ENCODE results near the gene FOXC2.

Gene FOXC2

GRCh38 chr16:86554599-86554916 is 12.1 kb upstream of the FOXC2 start:
- peaks cover 25% of the 10 kb centered on the region for H3K36me3 ChIP-seq (ENCODE audit: low read depth)
- TF ChIP-seq, protein P1, sequence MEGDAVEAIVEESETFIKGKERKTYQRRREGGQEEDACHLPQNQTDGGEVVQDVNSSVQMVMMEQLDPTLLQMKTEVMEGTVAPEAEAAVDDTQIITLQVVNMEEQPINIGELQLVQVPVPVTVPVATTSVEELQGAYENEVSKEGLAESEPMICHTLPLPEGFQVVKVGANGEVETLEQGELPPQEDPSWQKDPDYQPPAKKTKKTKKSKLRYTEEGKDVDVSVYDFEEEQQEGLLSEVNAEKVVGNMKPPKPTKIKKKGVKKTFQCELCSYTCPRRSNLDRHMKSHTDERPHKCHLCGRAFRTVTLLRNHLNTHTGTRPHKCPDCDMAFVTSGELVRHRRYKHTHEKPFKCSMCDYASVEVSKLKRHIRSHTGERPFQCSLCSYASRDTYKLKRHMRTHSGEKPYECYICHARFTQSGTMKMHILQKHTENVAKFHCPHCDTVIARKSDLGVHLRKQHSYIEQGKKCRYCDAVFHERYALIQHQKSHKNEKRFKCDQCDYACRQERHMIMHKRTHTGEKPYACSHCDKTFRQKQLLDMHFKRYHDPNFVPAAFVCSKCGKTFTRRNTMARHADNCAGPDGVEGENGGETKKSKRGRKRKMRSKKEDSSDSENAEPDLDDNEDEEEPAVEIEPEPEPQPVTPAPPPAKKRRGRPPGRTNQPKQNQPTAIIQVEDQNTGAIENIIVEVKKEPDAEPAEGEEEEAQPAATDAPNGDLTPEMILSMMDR (IDR thresholded peaks at IDR 0.05; ENCODE audit: poor library complexity, severe bottlenecking) = no peak
- DNase-seq (ENCODE audit: low spot score) (no peak), ATAC-seq (ENCODE audit: low read depth) (no peak)
- peak overlapping the region; percentile 93 for H3K4me3 ChIP-seq (ENCODE audit: severe bottlenecking)
- peak overlapping the region; percentile 23 for H3K27ac ChIP-seq (ENCODE audit: poor library complexity, severe bottlenecking)
- peaks cover 4% of the 10 kb centered on the region for H3K4me1 ChIP-seq (ENCODE audit: insufficient read depth, poor library complexity, severe bottlenecking)
- H3K9me3 ChIP-seq (ENCODE audit: severe bottlenecking) = no peaks in the 10 kb centered on the region
- H3K27me3 ChIP-seq (ENCODE audit: insufficient read depth, poor library complexity, severe bottlenecking) = no peaks in the 10 kb centered on the region

DNA sequence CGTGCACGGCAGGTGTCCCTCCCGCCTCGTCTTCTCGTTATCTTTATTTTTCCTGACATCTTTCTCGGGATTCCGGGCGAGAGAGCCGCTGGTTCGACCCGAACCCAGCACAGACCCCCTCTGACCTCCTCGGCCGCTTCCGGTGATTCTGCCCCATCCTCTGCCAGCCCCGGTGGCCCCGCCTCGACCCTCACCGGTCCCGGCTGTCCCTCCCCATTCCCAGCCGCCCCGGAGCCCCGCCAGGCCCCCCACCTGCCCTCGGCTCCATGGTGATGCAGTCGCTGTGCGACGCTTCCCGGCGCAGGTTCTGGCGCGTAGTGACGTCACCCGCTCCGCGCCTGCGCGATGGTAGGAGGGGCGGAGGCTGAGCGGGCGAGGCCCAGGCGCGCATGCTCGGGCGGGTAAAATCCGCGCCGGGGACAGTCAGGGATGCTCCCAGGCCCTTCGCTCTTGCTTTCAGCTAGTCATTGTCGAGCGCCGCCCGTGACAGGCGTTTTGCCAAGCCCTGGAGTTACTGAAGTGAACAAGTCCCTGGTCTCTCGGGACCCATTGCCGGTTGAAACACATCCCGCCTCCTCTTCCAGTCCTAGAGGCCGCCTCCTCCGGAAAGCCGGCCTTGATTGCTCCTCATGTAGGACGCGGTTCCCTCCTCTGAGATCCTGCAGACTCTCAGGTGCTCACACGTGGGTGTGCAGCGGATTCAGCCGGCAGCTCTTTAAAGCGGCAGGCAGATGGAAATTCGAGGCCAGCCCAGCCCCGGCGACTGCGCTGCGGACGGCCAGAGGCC is 11.5 kb upstream of the FOXC2 start, which contains the start of gene MTHFSD:
TSS of gene MTHFSD (minus strand) at position 319 of the 787 bp plus-strand sequence. CDS start at position 268, 51 bp downstream.
- ATAC-seq (ENCODE audit: low read depth) (peak; percentile 88), DNase-seq (ENCODE audit: low spot score) (peak; percentile 89)
- TF ChIP-seq, protein P1 (IDR thresholded peaks at IDR 0.05; ENCODE audit: poor library complexity, severe bottlenecking) = no peak
- Histone ChIP-seq H3K27ac (ENCODE audit: poor library complexity, severe bottlenecking) (peak within 1 kb of the TSS; percentile 23), H3K4me3 (ENCODE audit: severe bottlenecking) (peak within 1 kb of the TSS; percentile 93), H3K9me3 (ENCODE audit: severe bottlenecking) (no peaks in the 10 kb centered on the region), H3K4me1 (ENCODE audit: insufficient read depth, poor library complexity, severe bottlenecking) (peaks cover 4% of the 10 kb centered on the region), H3K36me3 (ENCODE audit: low read depth) (peaks cover 24% of the 10 kb centered on the region), H3K27me3 (ENCODE audit: insufficient read depth, poor library complexity, severe bottlenecking) (no peaks in the 10 kb centered on the region)

GRCh38 chr16:86555704-86556075 is 10.9 kb upstream of the FOXC2 start:
- Histone ChIP-seq H3K27ac (ENCODE audit: poor library complexity, severe bottlenecking) (no peak overlapping the region), H3K4me1 (ENCODE audit: insufficient read depth, poor library complexity, severe bottlenecking) (peaks cover 4% of the 10 kb centered on the region), H3K4me3 (ENCODE audit: severe bottlenecking) (peak overlapping the region; percentile 93), H3K9me3 (ENCODE audit: severe bottlenecking) (no peaks in the 10 kb centered on the region), H3K27me3 (ENCODE audit: insufficient read depth, poor library complexity, severe bottlenecking) (no peaks in the 10 kb centered on the region), H3K36me3 (ENCODE audit: low read depth) (peaks cover 19% of the 10 kb centered on the region)
- no peak for DNase-seq (ENCODE audit: low spot score)
- no peak for ATAC-seq (ENCODE audit: low read depth)
- TF ChIP-seq, protein P1 (IDR thresholded peaks at IDR 0.05; ENCODE audit: poor library complexity, severe bottlenecking) = no peak

GRCh38 chr16:86556576-86556975 is 10.1 kb upstream of the FOXC2 start:
- peaks cover 4% of the 10 kb centered on the region for H3K4me1 ChIP-seq (ENCODE audit: insufficient read depth, poor library complexity, severe bottlenecking)
- ATAC-seq (ENCODE audit: low read depth) = no peak
- peaks cover 12% of the 10 kb centered on the region for H3K36me3 ChIP-seq (ENCODE audit: low read depth)
- H3K9me3 ChIP-seq (ENCODE audit: severe bottlenecking) = no peaks in the 10 kb centered on the region
- H3K27me3 ChIP-seq (ENCODE audit: insufficient read depth, poor library complexity, severe bottlenecking) = no peaks in the 10 kb centered on the region
- H3K27ac ChIP-seq (ENCODE audit: poor library complexity, severe bottlenecking) = no peak overlapping the region
- TF ChIP-seq, protein P1 (IDR thresholded peaks at IDR 0.05; ENCODE audit: poor library complexity, severe bottlenecking) = no peak
- DNase-seq (ENCODE audit: low spot score) = no peak
- H3K4me3 ChIP-seq (ENCODE audit: severe bottlenecking) = no peak overlapping the region

- H3K27me3 ChIP-seq (ENCODE audit: insufficient read depth, poor library complexity, severe bottlenecking) = no peaks in the 10 kb centered on the region
- no peaks in the 10 kb centered on the region for H3K9me3 ChIP-seq (ENCODE audit: severe bottlenecking)
- no peak overlapping the region for H3K4me3 ChIP-seq (ENCODE audit: severe bottlenecking)
- ATAC-seq (ENCODE audit: low read depth) (no peak), DNase-seq (ENCODE audit: low spot score) (no peak)
- TF ChIP-seq, protein P1 (IDR thresholded peaks at IDR 0.05; ENCODE audit: poor library complexity, severe bottlenecking) = no peak
- H3K36me3 ChIP-seq (ENCODE audit: low read depth) = peaks cover 2% of the 10 kb centered on the region
- H3K4me1 ChIP-seq (ENCODE audit: insufficient read depth, poor library complexity, severe bottlenecking) = peaks cover 4% of the 10 kb centered on the region
- no peak overlapping the region for H3K27ac ChIP-seq (ENCODE audit: poor library complexity, severe bottlenecking)
Observed at GRCh38 chr16:86557587-86557986, 9.0 kb upstream of the FOXC2 start.

Data from RWPE2 (cell line).